GM18858 (cell line): ENCODE data around the gene GREB1.

ENCODE experiments used
- ATAC-seq: cut with Tn5 transposase; IDR thresholded peaks from one replicate; pipeline ENCODE4 v1.9.1; 2021; ENCODE audit not compliant: unreplicated experiment

Gene GREB1

GRCh38 chr2:11508279-11508678 lies 25.6 kb upstream of the GREB1 start:
- no peak for ATAC-seq

- no peak for ATAC-seq
These were observed 24.0 kb upstream of the GREB1 start for GRCh38 chr2:11509657-11510360.

GRCh38 chr2:11512431-11512830 lies 21.4 kb upstream of the GREB1 start:
- no peak for ATAC-seq

- ATAC-seq: no peak
These were observed 20.5 kb upstream of the GREB1 start for GRCh38 chr2:11513319-11513718.

- no peak for ATAC-seq
These were observed 19.6 kb upstream of the GREB1 start for GRCh38 chr2:11514081-11514730.

GRCh38 chr2:11514904-11515303 lies 18.9 kb upstream of the GREB1 start:
- no peak for ATAC-seq

- no peak for ATAC-seq
These were observed 18.3 kb upstream of the GREB1 start for GRCh38 chr2:11515490-11515981.

- ATAC-seq: no peak
These were observed 16.7 kb upstream of the GREB1 start for GRCh38 chr2:11516984-11517648.

GRCh38 chr2:11517906-11518305 lies 15.9 kb upstream of the GREB1 start:
- no peak for ATAC-seq

- ATAC-seq: no peak
These were observed 13.7 kb upstream of the GREB1 start for GRCh38 chr2:11520092-11520693.

- ATAC-seq: no peak
These were observed 12.1 kb upstream of the GREB1 start for GRCh38 chr2:11521775-11522174.

GRCh38 chr2:11524470-11524869 lies 9.4 kb upstream of the GREB1 start:
- no peak for ATAC-seq

GRCh38 chr2:11525762-11526161 lies 8.1 kb upstream of the GREB1 start:
- ATAC-seq: no peak

GRCh38 chr2:11527001-11527400 lies 6.8 kb upstream of the GREB1 start:
- ATAC-seq: no peak

- ATAC-seq: no peak
These were observed 5.6 kb upstream of the GREB1 start for GRCh38 chr2:11528228-11528627.

- ATAC-seq: no peak
These were observed 2.9 kb upstream of the GREB1 start for GRCh38 chr2:11530864-11531465.

- ATAC-seq: no peak
These were observed 1.3 kb upstream of the GREB1 start for GRCh38 chr2:11532416-11533055.

GRCh38 chr2:11534071-11534745 lies 363 bp downstream of the GREB1 start:
- ATAC-seq: no peak

- ATAC-seq: no peak
These were observed 1.1 kb downstream of the GREB1 start for GRCh38 chr2:11534746-11535484.
